K562 treated with DMSO at 1 percent for 48 hours (cell line): Measurements from ENCODE around the gene BCL2L11. TPM values are rescaled to one million over a fixed set of nuclear protein-coding genes. Genes with fewer than 3 reads are reported as not detected.

Source experiments
- total RNA-seq: library from RNA; unstranded; fragments of 300-600 nt; gene quantifications from 2 replicates; pipeline ENCODE4 v1.2.3, GENCODE V29; 2022; ENCODE audit warnings: low replicate concordance; ENCODE audit errors: extremely low read depth

BCL2L11 gene
- total RNA-seq: not detected in 2 replicates

DNA sequence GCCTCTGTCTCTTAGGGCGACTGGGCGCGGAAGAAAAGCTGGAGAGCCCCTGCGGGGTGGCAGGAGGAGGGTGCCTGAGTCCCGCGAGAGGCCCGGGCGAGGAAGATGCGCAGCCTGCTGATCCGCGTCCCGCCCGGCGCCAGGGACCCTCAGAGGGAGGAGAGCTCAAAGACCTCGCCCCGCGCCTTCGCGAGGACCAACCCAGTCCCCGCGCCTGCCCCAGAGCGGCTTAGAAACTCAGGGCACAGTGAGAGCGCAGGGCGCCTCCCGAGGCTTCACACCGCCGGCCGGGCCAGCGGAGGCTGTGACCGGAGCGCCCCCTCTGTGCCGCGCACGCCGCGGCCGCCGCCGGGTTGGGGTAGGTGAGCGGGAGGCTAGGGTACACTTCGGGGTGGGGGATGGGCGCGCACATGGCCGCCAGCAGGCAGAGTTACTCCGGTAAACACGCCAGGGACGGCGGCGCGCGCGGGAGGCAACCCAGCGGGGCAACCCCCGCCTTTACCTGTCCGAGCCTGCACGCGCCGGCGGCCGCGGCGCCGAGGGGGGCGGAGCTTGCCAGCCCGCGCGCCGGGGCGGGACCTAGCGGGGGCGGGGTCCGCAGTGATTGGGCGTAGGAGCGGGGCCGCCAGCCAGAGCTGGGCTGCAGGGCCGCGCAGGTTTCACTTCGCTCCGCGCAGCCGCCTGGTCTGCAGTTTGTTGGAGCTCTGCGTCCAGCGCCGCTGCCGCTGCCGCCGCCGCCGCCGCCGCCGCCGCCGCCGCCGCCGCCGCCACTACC lies at the start of gene BCL2L11:
Gene BCL2L11, plus strand, starts transcription at position 662 of the 775 bp plus-strand sequence. CDS start 2,832 bp downstream, outside the sequence.

